ENCODE measurements around the gene C6orf52. TPM values are rescaled to one million over a fixed set of nuclear protein-coding genes. Genes with fewer than 3 reads are reported as not detected.

C6orf52 gene
- total RNA-seq, 1 experiment from 2014 or later, result 6.5 TPM

- no peaks in the 10 kb centered on the region for H3K4me1 ChIP-seq (ENCODE audit: control insufficient read depth, insufficient read depth, low read length)
Observed at GRCh38 chr6:10684618-10685017, 9.8 kb downstream of the C6orf52 start.

DNA sequence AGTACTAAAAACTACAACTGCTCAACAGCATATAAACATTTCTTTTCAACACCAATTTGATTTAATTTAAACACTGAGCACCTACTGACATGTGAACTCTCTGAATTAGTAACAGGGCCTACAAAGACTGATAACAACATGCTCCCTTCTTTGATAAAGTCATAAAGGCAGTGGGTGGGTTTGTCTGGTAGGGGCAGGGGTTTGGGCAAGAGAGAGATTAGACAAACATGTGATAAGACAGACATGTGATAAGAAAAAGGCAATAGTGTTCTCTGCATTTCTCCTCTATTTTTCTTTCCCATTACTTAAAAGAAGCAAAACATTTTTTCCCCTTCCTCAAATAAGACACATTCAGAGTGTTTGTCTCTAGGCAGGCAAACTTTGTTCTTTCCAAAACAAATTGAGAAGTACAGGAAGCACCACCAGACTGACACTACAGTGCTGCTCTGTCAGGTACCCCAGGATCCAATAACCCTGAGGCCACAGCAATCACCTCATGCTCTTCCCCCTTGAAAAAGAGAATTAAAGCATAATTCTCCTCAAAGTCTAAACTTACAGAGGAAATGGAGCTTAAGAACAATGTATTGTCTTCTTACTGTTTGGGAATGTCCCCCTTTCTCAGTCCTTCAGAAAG lies 11.9 kb downstream of the C6orf52 start:
- no peak for DNase-seq (ENCODE audit: low read depth, low spot score)
- no peak for ATAC-seq
- POLR2A ChIA-PET, result no interaction called here
- Histone ChIP-seq H3K9me3 (ENCODE audit: control insufficient read depth, insufficient read depth, low read depth, low read length) (no peaks in the 10 kb centered on the region), H3K4me3 (ENCODE audit: low read depth in 2 of 2, low read length in 2 of 2) (no peak overlapping the region), H3K27me3 (ENCODE audit: control insufficient read depth, insufficient read depth, low read length) (no peaks in the 10 kb centered on the region), H3K4me1 (ENCODE audit: control insufficient read depth, insufficient read depth, low read length) (no peaks in the 10 kb centered on the region), H3K27ac (ENCODE audit: low read length) (no peak overlapping the region), H3K36me3 (ENCODE audit: control insufficient read depth, insufficient read depth, low read length) (no peaks in the 10 kb centered on the region)
- CTCF ChIA-PET, result no interaction called here
- intact Hi-C loops (cut with micrococcal nuclease; ENCODE audit: unreplicated experiment) (no loop called here), in situ Hi-C loops (cut with HindIII; ENCODE audit: low pct_unique_long_range_greater_than_20kb, low sequenced_read_pairs) (no loop called here)
- TF ChIP-seq, protein P1, sequence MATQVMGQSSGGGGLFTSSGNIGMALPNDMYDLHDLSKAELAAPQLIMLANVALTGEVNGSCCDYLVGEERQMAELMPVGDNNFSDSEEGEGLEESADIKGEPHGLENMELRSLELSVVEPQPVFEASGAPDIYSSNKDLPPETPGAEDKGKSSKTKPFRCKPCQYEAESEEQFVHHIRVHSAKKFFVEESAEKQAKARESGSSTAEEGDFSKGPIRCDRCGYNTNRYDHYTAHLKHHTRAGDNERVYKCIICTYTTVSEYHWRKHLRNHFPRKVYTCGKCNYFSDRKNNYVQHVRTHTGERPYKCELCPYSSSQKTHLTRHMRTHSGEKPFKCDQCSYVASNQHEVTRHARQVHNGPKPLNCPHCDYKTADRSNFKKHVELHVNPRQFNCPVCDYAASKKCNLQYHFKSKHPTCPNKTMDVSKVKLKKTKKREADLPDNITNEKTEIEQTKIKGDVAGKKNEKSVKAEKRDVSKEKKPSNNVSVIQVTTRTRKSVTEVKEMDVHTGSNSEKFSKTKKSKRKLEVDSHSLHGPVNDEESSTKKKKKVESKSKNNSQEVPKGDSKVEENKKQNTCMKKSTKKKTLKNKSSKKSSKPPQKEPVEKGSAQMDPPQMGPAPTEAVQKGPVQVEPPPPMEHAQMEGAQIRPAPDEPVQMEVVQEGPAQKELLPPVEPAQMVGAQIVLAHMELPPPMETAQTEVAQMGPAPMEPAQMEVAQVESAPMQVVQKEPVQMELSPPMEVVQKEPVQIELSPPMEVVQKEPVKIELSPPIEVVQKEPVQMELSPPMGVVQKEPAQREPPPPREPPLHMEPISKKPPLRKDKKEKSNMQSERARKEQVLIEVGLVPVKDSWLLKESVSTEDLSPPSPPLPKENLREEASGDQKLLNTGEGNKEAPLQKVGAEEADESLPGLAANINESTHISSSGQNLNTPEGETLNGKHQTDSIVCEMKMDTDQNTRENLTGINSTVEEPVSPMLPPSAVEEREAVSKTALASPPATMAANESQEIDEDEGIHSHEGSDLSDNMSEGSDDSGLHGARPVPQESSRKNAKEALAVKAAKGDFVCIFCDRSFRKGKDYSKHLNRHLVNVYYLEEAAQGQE (IDR thresholded peaks at IDR 0.05; ENCODE audit: insufficient read depth in 1 of 2, low read depth in 2 of 2, low read length in 1 of 2), result no peak
- TF ChIP-seq TCF7L2 (IDR thresholded peaks at IDR 0.05; ENCODE audit: low read depth, low read length) (no peak), POLR2AphosphoS5 (IDR thresholded peaks at IDR 0.05; ENCODE audit: low read depth, low read length) (no peak), CTCF (IDR thresholded peaks at IDR 0.05) (no peak), SIN3A (IDR thresholded peaks at IDR 0.05; ENCODE audit: borderline replicate concordance, insufficient read depth, low read depth, low read length) (no peak)
- BruUV-seq (replicated peaks), result no TSS peak

More at GRCh38 chr6:10684618-10685017, 9.8 kb downstream of the C6orf52 start:
- ATAC-seq, result no peak
- no peaks in the 10 kb centered on the region for H3K27me3 ChIP-seq (ENCODE audit: control insufficient read depth, insufficient read depth, low read length)
- BruUV-seq (replicated peaks), result no TSS peak
- in situ Hi-C loops (cut with HindIII; ENCODE audit: low pct_unique_long_range_greater_than_20kb, low sequenced_read_pairs) (no loop called here), intact Hi-C loops (cut with micrococcal nuclease; ENCODE audit: unreplicated experiment) (no loop called here)
- H3K27ac ChIP-seq (ENCODE audit: low read length), result no peak overlapping the region
- DNase-seq (ENCODE audit: low read depth, low spot score), result no peak
- ChIA-PET POLR2A (no interaction called here), CTCF (no interaction called here)
- H3K36me3 ChIP-seq (ENCODE audit: control insufficient read depth, insufficient read depth, low read length), result no peaks in the 10 kb centered on the region
- no peaks in the 10 kb centered on the region for H3K9me3 ChIP-seq (ENCODE audit: control insufficient read depth, insufficient read depth, low read depth, low read length)
- no peak for TF ChIP-seq TCF7L2 (IDR thresholded peaks at IDR 0.05; ENCODE audit: low read depth, low read length)
- no peak for TF ChIP-seq POLR2AphosphoS5 (IDR thresholded peaks at IDR 0.05; ENCODE audit: low read depth, low read length)
- no peak for TF ChIP-seq CTCF (IDR thresholded peaks at IDR 0.05)
- TF ChIP-seq, protein P1 (IDR thresholded peaks at IDR 0.05; ENCODE audit: insufficient read depth in 1 of 2, low read depth in 2 of 2, low read length in 1 of 2), result no peak
- no peak for TF ChIP-seq SIN3A (IDR thresholded peaks at IDR 0.05; ENCODE audit: borderline replicate concordance, insufficient read depth, low read depth, low read length)
- no peak overlapping the region for H3K4me3 ChIP-seq (ENCODE audit: low read depth in 2 of 2, low read length in 2 of 2)

All from Panc1 (cell line).